Endothelial cell of umbilical vein (primary cell): ENCODE data around the gene PDCD2L. TPM values are rescaled to one million over a fixed set of nuclear protein-coding genes. Genes with fewer than 3 reads are reported as not detected.

Source experiments
- BruUV-seq: library from RNA; stranded (reverse); fragments of 400-500 nt; replicated peaks from 2 replicates; lab custom pipeline; 2021; lab: Mats Ljungman, UMichigan
- CTCF ChIA-PET: fragments of 300-600, 350-600 bp; sonication (Branson Sonifier 250); formaldehyde crosslinking; loops from one replicate; lab custom pipeline; 2021; ENCODE audit warnings: antibody characterized with exemption, inconsistent platforms; lab: Charles Lee
- POLR2A ChIA-PET: fragments of 300-600, 350-600 bp; sonication (Branson Sonifier 250); formaldehyde crosslinking; loops from one replicate; lab custom pipeline; 2021; ENCODE audit warnings: antibody characterized with exemption, inconsistent platforms; lab: Charles Lee
- DNase-seq: peaks from one replicate; pipeline ENCODE4 v3.0.0-alpha.2; 2011; ENCODE audit warnings: low read depth, low spot score
- FAIRE-seq: peaks from 2 replicates; lab custom pipeline; 2011; peaks lifted over from hg19 to GRCh38; lab: Jason Lieb, UNC
- H2AFZ ChIP-seq: 2 replicates; pipeline ENCODE4 v1.6.0; 2012; ENCODE audit warnings: low read depth, low read length, control low read depth, inconsistent platforms
- H3K27ac ChIP-seq: 2 replicates; pipeline ENCODE4 v1.5.1; 2011; ENCODE audit warnings: low read depth, mild to moderate bottlenecking, control low read depth, low read length, moderate library complexity; ENCODE audit not compliant: insufficient read depth
- H3K27me3 ChIP-seq, 2 experiments: 2 replicates each; pipeline versions ENCODE4 v1.6.0 to v1.6.1; 2011; ENCODE audit warnings: low read length in 2 of 2, mixed read lengths in 1 of 2; ENCODE audit not compliant: control insufficient read depth in 2 of 2, insufficient read depth in 2 of 2
- H3K36me3 ChIP-seq, 2 experiments: 2 replicates in 1 of 2; 3 replicates in 1 of 2; pipeline ENCODE4 v1.5.1; 2011; ENCODE audit warnings: low read length in 2 of 2, mild to moderate bottlenecking in 1 of 2, moderate library complexity in 1 of 2; ENCODE audit not compliant: control insufficient read depth in 2 of 2, insufficient read depth in 2 of 2; ENCODE audit errors: extremely low read depth in 1 of 2
- H3K4me1 ChIP-seq: 3 replicates; pipeline ENCODE4 v1.5.1; 2011; ENCODE audit warnings: mild to moderate bottlenecking, low read length; ENCODE audit not compliant: control insufficient read depth, insufficient read depth; ENCODE audit errors: extremely low read depth
- H3K4me2 ChIP-seq: 2 replicates; pipeline ENCODE4 v1.6.1; 2011; ENCODE audit warnings: low read length, control low read depth, mixed read lengths; ENCODE audit not compliant: insufficient read depth
- H3K4me3 ChIP-seq, 3 experiments: fragments of 200-600 bp in 1 of 3; sonication (generic), shearing (Covaris generic) in 1 of 3; replicated peaks in 1 of 3; 2 replicates each; pipeline ENCODE4 v1.5.1; 2011 to 2016; ENCODE audit warnings: control low read depth in 3 of 3, low read length in 3 of 3, mild to moderate bottlenecking in 2 of 3, inconsistent platforms in 1 of 3, low read depth in 1 of 3, moderate library complexity in 1 of 3; ENCODE audit not compliant: insufficient read depth in 1 of 3
- H3K79me2 ChIP-seq: 2 replicates; pipeline ENCODE4 v1.6.0; 2012; ENCODE audit warnings: low read length, inconsistent platforms; ENCODE audit not compliant: control insufficient read depth, insufficient read depth
- H3K9ac ChIP-seq: replicated peaks from 2 replicates; pipeline ENCODE3; 2011; ENCODE audit warnings: low read length, control low read depth; ENCODE audit not compliant: insufficient read depth; ENCODE audit errors: extremely low read depth
- H3K9me1 ChIP-seq: replicated peaks from 3 replicates; pipeline ENCODE4 v1.6.0; 2011; ENCODE audit warnings: mild to moderate bottlenecking, low read length; ENCODE audit not compliant: control insufficient read depth, insufficient read depth; ENCODE audit errors: extremely low read depth
- H3K9me3 ChIP-seq: replicated peaks from 2 replicates; pipeline ENCODE4 v1.5.1; 2012; ENCODE audit warnings: low read length, inconsistent platforms; ENCODE audit not compliant: control insufficient read depth, insufficient read depth
- H4K20me1 ChIP-seq: replicated peaks from 2 replicates; pipeline ENCODE3; 2011; ENCODE audit warnings: mild to moderate bottlenecking, low read length; ENCODE audit not compliant: control insufficient read depth, insufficient read depth; ENCODE audit errors: extremely low read depth
- EZH2 ChIP-seq: IDR thresholded peaks from 2 replicates; pipeline ENCODE4 v1.6.1; 2012; ENCODE audit warnings: borderline replicate concordance, low read depth, mild to moderate bottlenecking, moderate library complexity, low read length, inconsistent platforms; ENCODE audit not compliant: severe bottlenecking
- FOS ChIP-seq: IDR thresholded peaks from 2 replicates; pipeline ENCODE4 v1.6.1; 2011; ENCODE audit warnings: mild to moderate bottlenecking, low read length, moderate library complexity, borderline replicate concordance; ENCODE audit not compliant: insufficient read depth
- GATA2 ChIP-seq: IDR thresholded peaks from 2 replicates; pipeline ENCODE4 v1.7.0; 2011; ENCODE audit warnings: low read depth, mild to moderate bottlenecking, moderate library complexity, mixed read lengths, low read length; ENCODE audit not compliant: insufficient read length, insufficient read depth
- MYC ChIP-seq: IDR thresholded peaks from one replicate; pipeline ENCODE4 v1.6.1; 2011; ENCODE audit warnings: mild to moderate bottlenecking, low read depth, low read length
- POLR2A ChIP-seq: IDR thresholded peaks from 2 replicates; pipeline ENCODE4 v1.6.1; 2012; ENCODE audit warnings: low read depth, mild to moderate bottlenecking, control low read depth, low read length
- POLR2AphosphoS5 ChIP-seq: IDR thresholded peaks from 2 replicates; pipeline ENCODE4 v1.6.1; 2012; ENCODE audit warnings: low read depth, mild to moderate bottlenecking, control low read depth, low read length, moderate library complexity; ENCODE audit not compliant: insufficient read depth
- dilution Hi-C: fragments of 300-500 bp; cut with MboI; formaldehyde crosslinking; loops from one replicate; pipeline ENCODE4 v1.15.0; 2019; ENCODE audit warnings: low sequenced_read_pairs; ENCODE audit not compliant: extremely low pct_ligation_motif_present
- intact Hi-C: fragments of 100-400 bp; cut with micrococcal nuclease; formaldehyde crosslinking; loops from one replicate; pipeline ENCODE4 v1.10.0; 2022
- polyA plus RNA-seq, 4 experiments: library from polyadenylated mRNA; depleted of rRNA in 3 of 4; stranded (reverse) in 3 of 4; unstranded in 1 of 4; fragments of >200 nt; gene quantifications; 2 replicates each; pipeline versions ENCODE4 v1.2.1 to v1.2.3, GENCODE V29; 2011 to 2012; ENCODE audit warnings: missing spikeins in 1 of 4
- total RNA-seq: library from RNA; stranded (reverse); gene quantifications from 2 replicates; pipeline ENCODE4 v1.2.3, GENCODE V29; 2021
- TF ChIP-seq, protein P1 (sequence below): IDR thresholded peaks from 2 replicates; pipeline ENCODE4 v1.6.1; 2011; ENCODE audit not compliant: insufficient read depth, insufficient read length
- TF ChIP-seq, protein P2 (sequence below), 2 donors: IDR thresholded peaks; 1 replicate in 1 of 2; 2 replicates in 1 of 2; pipeline ENCODE4 v1.5.1; 2011; ENCODE audit warnings: low read length in 2 of 2, mild to moderate bottlenecking in 2 of 2, moderate library complexity in 2 of 2, control low read depth in 1 of 2, inconsistent platforms in 1 of 2, low read depth in 1 of 2; ENCODE audit not compliant: insufficient read depth in 1 of 2; ENCODE audit errors: extremely low read depth in 1 of 2

The PDCD2L gene
- total and polyA plus RNA-seq, 2 donors (not counting 3 experiments of a cell fraction or from before 2014, with no cell fraction given) = 12.4 to 20.3 TPM

DNA sequence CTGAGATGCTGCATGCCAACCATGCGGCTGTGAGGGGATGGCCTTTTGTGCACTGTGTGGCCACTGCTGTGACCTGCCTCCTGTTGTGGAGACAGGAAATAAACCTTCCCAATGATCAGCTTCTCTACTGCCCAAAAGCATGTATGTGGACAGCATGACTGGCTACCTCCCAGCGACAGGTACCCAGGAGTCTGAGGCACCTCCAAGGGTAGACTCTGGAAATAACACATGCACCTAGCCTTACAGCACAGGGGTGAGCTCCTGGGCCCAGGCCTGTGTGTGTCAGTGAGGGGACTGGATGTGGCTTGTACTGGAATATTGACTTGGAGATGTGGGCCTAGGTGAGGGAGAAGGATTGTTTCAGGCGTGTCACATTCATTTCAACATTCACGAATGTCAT lies 46.8 kb upstream of the PDCD2L start:
- BruUV-seq = no TSS peak
- Histone ChIP-seq H3K4me1 (peaks cover 11% of the 10 kb centered on the region), H3K36me3 (peaks cover 4 to 20% of the 10 kb centered on the region in 2 experiments), H3K27ac (no peak overlapping the region), H3K9ac (no peak overlapping the region), H3K9me1 (no peaks in the 10 kb centered on the region), H3K27me3 (no peaks in the 10 kb centered on the region), H3K4me2 (no peak overlapping the region), H3K79me2 (no peaks in the 10 kb centered on the region), H3K4me3 (no peak overlapping the region), H2AFZ (no peak overlapping the region), H3K9me3 (no peaks in the 10 kb centered on the region), H4K20me1 (no peaks in the 10 kb centered on the region)
- FAIRE-seq (peak; percentile 4), DNase-seq (no peak)
- TF ChIP-seq GATA2 (no peak), MYC (no peak), POLR2AphosphoS5 (peak; percentile 5)
- CTCF ChIA-PET = no interaction called here
- POLR2A ChIA-PET = no interaction called here
- intact Hi-C loops = no loop called here
- dilution Hi-C loops = no loop called here

DNA sequence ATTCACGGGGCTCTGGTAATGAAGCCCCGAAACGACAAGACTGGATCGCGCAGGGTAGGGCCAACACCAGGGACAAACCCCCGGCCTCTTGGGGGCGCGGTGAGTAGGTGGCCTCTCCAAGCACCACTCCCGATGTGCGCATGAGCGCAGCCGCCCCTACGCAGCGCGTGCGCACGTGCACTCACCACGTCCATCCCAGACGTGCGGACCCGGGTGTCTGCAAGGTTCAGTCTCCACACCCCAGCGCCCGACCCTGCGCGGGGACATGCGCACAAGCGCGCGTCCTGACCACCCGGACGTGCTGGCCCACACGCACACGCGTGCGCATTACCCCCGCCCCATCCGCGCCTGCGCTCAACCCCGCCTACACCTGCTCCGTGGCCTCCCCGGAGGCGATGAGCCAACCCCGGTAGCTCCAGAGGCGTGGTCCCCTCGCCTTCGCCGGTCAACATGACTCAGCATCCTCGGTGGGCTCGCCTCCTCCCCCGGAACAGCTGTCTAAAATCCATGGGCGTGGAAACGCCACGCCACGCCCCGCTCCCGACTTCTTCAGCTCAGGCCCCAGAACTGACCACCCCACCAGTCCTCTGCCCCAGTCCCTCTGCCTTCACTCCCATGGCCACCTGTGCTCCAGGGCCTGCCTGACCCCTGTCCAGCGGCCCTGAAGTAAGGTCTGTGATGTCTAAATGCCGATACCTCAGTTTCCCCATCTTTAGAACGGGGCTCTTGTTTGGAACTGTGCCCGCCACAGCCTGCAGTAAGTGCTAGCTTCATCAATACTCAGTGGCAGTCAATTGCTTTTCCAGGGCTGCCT lies 44.9 kb upstream of the PDCD2L start:
- no peaks in the 10 kb centered on the region for H3K27me3 ChIP-seq
- ChIA-PET POLR2A (no interaction called here), CTCF (interaction anchor here (0.6 to 2.0 kb wide), 7 partner anchors 8 to 140 kb away, joined by 3 to 9 read pairs (median 4); no protein-coding TSS in a partner anchor)
- peak overlapping the region in 2 of 3 experiments; percentile 35 to 49 for H3K4me3 ChIP-seq
- dilution Hi-C loops = no loop called here
- intact Hi-C loops = no loop called here
- H3K9me3 ChIP-seq = no peaks in the 10 kb centered on the region
- H3K79me2 ChIP-seq = no peaks in the 10 kb centered on the region
- H3K4me1 ChIP-seq = peaks cover 11% of the 10 kb centered on the region
- no peaks in the 10 kb centered on the region for H4K20me1 ChIP-seq
- H3K36me3 ChIP-seq = peaks cover 0 to 8% of the 10 kb centered on the region in 2 experiments
- BruUV-seq = no TSS peak
- peak overlapping the region; percentile 62 for H3K9ac ChIP-seq
- peak overlapping the region; percentile 71 for H3K4me2 ChIP-seq
- FAIRE-seq = peak; percentile 98
- H3K27ac ChIP-seq = peak overlapping the region; percentile 26
- TF ChIP-seq FOS (peak; percentile 51), GATA2 (no peak), POLR2A (peak; percentile 88), POLR2AphosphoS5 (peak; percentile 86), EZH2 (no peak), MYC (no peak)
- TF ChIP-seq, protein P1, sequence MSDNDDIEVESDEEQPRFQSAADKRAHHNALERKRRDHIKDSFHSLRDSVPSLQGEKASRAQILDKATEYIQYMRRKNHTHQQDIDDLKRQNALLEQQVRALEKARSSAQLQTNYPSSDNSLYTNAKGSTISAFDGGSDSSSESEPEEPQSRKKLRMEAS = peak; percentile 91
- TF ChIP-seq, protein P2, sequence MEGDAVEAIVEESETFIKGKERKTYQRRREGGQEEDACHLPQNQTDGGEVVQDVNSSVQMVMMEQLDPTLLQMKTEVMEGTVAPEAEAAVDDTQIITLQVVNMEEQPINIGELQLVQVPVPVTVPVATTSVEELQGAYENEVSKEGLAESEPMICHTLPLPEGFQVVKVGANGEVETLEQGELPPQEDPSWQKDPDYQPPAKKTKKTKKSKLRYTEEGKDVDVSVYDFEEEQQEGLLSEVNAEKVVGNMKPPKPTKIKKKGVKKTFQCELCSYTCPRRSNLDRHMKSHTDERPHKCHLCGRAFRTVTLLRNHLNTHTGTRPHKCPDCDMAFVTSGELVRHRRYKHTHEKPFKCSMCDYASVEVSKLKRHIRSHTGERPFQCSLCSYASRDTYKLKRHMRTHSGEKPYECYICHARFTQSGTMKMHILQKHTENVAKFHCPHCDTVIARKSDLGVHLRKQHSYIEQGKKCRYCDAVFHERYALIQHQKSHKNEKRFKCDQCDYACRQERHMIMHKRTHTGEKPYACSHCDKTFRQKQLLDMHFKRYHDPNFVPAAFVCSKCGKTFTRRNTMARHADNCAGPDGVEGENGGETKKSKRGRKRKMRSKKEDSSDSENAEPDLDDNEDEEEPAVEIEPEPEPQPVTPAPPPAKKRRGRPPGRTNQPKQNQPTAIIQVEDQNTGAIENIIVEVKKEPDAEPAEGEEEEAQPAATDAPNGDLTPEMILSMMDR (IDR thresholded peaks at IDR 0.05; ENCODE audit: extremely low read depth in 1 of 2, insufficient read depth in 1 of 2, low read depth in 1 of 2, low read length in 2 of 2) = peak; percentile 59 to 83
- DNase-seq = peak; percentile 99
- H3K9me1 ChIP-seq = no peaks in the 10 kb centered on the region
- H2AFZ ChIP-seq = peak overlapping the region; percentile 35
